KBM-7 (cell line): ENCODE data around the gene GEMIN7.
"Not testable (repeated sequence)": the region's sequence is repeated elsewhere in the genome, so short reads cannot be mapped to it uniquely, and the experiment has no call there.

Experiments
- DNase-seq: peaks from one replicate; pipeline ENCODE4 v3.0.0-alpha.2; 2015
- in situ Hi-C: fragments of 300-500 bp; cut with MboI; formaldehyde crosslinking; loops from 2 replicates; pipeline ENCODE4 v1.14.3; 2020; ENCODE audit warnings: low sequenced_read_pairs, low pct_unique_long_range_greater_than_20kb, mixed read lengths

Gene GEMIN7

GRCh38 chr19:45099467-45100191, 20.6 kb downstream of the GEMIN7 start:
- DNase-seq = no peak
- in situ Hi-C loops = no loop called here

- DNase-seq = no peak
- in situ Hi-C loops = no loop called here
Observed at GRCh38 chr19:45100201-45100600, 21.1 kb downstream of the GEMIN7 start.

- DNase-seq = no peak
- in situ Hi-C loops = no loop called here
Observed at GRCh38 chr19:45100846-45101252, 21.8 kb downstream of the GEMIN7 start.

- no peak for DNase-seq
- in situ Hi-C loops = no loop called here
Observed at GRCh38 chr19:45101806-45102205, 22.7 kb downstream of the GEMIN7 start.

- in situ Hi-C loops = no loop called here
- DNase-seq = no peak
Observed at GRCh38 chr19:45102481-45102880, 23.4 kb downstream of the GEMIN7 start.

GRCh38 chr19:45103156-45103507, 24.1 kb downstream of the GEMIN7 start:
- in situ Hi-C loops = no loop called here
- no peak for DNase-seq

GRCh38 chr19:45103508-45104319, 24.7 kb downstream of the GEMIN7 start:
- DNase-seq = no peak

GRCh38 chr19:45104658-45105349, 25.7 kb downstream of the GEMIN7 start:
- in situ Hi-C loops = no loop called here

More at GRCh38 chr19:45103508-45104319, 24.7 kb downstream of the GEMIN7 start:
- in situ Hi-C loops = no loop called here

GRCh38 chr19:45106363-45106762, 27.3 kb downstream of the GEMIN7 start:
- DNase-seq, in situ Hi-C loops: not testable (repeated sequence)

More at GRCh38 chr19:45104658-45105349, 25.7 kb downstream of the GEMIN7 start:
- DNase-seq = no peak

- in situ Hi-C loops = no loop called here
- DNase-seq = no peak
Observed at GRCh38 chr19:45107621-45108150, 28.6 kb downstream of the GEMIN7 start.

GRCh38 chr19:45110851-45111266, 31.8 kb downstream of the GEMIN7 start:
- in situ Hi-C loops = no loop called here
- DNase-seq = no peak

GRCh38 chr19:45112111-45112827, 33.2 kb downstream of the GEMIN7 start:
- no peak for DNase-seq
- in situ Hi-C loops = no loop called here

- no peak for DNase-seq
- in situ Hi-C loops = no loop called here
Observed at GRCh38 chr19:45113628-45114027, 34.6 kb downstream of the GEMIN7 start.

GRCh38 chr19:45114116-45114515, 35.1 kb downstream of the GEMIN7 start:
- in situ Hi-C loops = no loop called here
- peak; percentile 14 for DNase-seq

- in situ Hi-C loops = no loop called here
- no peak for DNase-seq
Observed at GRCh38 chr19:45115809-45116615, 37.0 kb downstream of the GEMIN7 start.

GRCh38 chr19:45117167-45117594, 38.1 kb downstream of the GEMIN7 start:
- in situ Hi-C loops = no loop called here
- peak; percentile 94 for DNase-seq

- in situ Hi-C loops = no loop called here
- no peak for DNase-seq
Observed at GRCh38 chr19:45117671-45118070, 38.6 kb downstream of the GEMIN7 start.

GRCh38 chr19:45118106-45118505, 39.0 kb downstream of the GEMIN7 start:
- DNase-seq = no peak
- in situ Hi-C loops = no loop called here
